HepG2 (cell line): ENCODE results near the gene AGK. TPM values are rescaled to one million over a fixed set of nuclear protein-coding genes. Genes with fewer than 3 reads are reported as not detected.

Experiments used
- ATAC-seq: fragments of 200-7000 bp; cut with Tn5 transposase; 3 replicates; pipeline ENCODE4 v1.9.1; 2020; ENCODE audit warnings: mild to moderate bottlenecking, moderate library complexity
- BruUV-seq: library from RNA; stranded (reverse); fragments of 400-500 nt; replicated peaks from 2 replicates; lab custom pipeline; 2021; lab: Mats Ljungman, UMichigan
- CTCF ChIA-PET: fragments of 300-600 bp; formaldehyde crosslinking; extraction: SDS; loops from one replicate; lab custom pipeline; 2021; ENCODE audit warnings: low total read pairs, inconsistent platforms, low intra/inter-chr PET ratio; lab: Yijun Ruan, JAX
- POLR2A ChIA-PET: fragments of 350-600 bp; sonication (Branson Sonifier 250); formaldehyde crosslinking; loops from one replicate; lab custom pipeline; 2020; ENCODE audit warnings: antibody characterized with exemption, inconsistent platforms; lab: Yijun Ruan, JAX
- DNase-seq: peaks from one replicate; pipeline ENCODE4 v3.0.0-alpha.2; 2015; ENCODE audit warnings: low spot score
- FAIRE-seq: peaks from 3 replicates; lab custom pipeline; 2011; peaks lifted over from hg19 to GRCh38; lab: Jason Lieb, UNC
- H2AFZ ChIP-seq: one replicate; pipeline ENCODE4 v1.6.1; 2011; ENCODE audit warnings: low read length, inconsistent platforms
- H3K27ac ChIP-seq: fragments of 300-600 bp; 3 replicates; pipeline ENCODE4 v1.8.0; 2011; ENCODE audit warnings: mixed run types, mild to moderate bottlenecking, mixed read lengths, low read length, inconsistent platforms; ENCODE audit not compliant: insufficient read depth; ENCODE audit errors: extremely low read length
- H3K27me3 ChIP-seq, 2 experiments: fragments of 200-600 bp in 1 of 2; 2 replicates in 1 of 2; 3 replicates in 1 of 2; pipeline versions ENCODE4 v1.6.0 to v1.8.0; 2011; ENCODE audit warnings: low read length in 2 of 2, mild to moderate bottlenecking in 2 of 2, moderate library complexity in 2 of 2, inconsistent platforms in 1 of 2; ENCODE audit not compliant: insufficient read depth in 2 of 2, control insufficient read depth in 1 of 2
- H3K36me3 ChIP-seq, 2 experiments: fragments of 200-600 bp in 1 of 2; replicated peaks in 1 of 2; 2 replicates in 1 of 2; 3 replicates in 1 of 2; pipeline versions ENCODE4 v1.5.1 to v1.8.0; 2011; ENCODE audit warnings: low read length in 2 of 2, inconsistent platforms in 1 of 2; ENCODE audit not compliant: insufficient read depth in 2 of 2, control insufficient read depth in 1 of 2
- H3K4me1 ChIP-seq: 2 replicates; pipeline ENCODE4 v1.5.1; 2012; ENCODE audit warnings: low read length, inconsistent platforms; ENCODE audit not compliant: insufficient read depth
- H3K4me2 ChIP-seq: 2 replicates; pipeline ENCODE4 v1.6.0; 2011; ENCODE audit warnings: low read depth, low read length, inconsistent platforms
- H3K4me3 ChIP-seq, 3 experiments: fragments of 200-600 bp in 1 of 3; sonication (generic), shearing (Covaris generic) in 1 of 3; replicated peaks in 1 of 3; 2 replicates each; pipeline ENCODE4 v1.5.1; 2011 to 2016; ENCODE audit warnings: low read length in 3 of 3, inconsistent platforms in 2 of 3, low read depth in 2 of 3, mild to moderate bottlenecking in 2 of 3, control low read depth in 1 of 3, mixed read lengths in 1 of 3; ENCODE audit not compliant: insufficient read depth in 1 of 3
- H3K79me2 ChIP-seq: one replicate; pipeline ENCODE4 v1.6.1; 2011; ENCODE audit warnings: low read length, inconsistent platforms; ENCODE audit not compliant: insufficient read depth
- H3K9ac ChIP-seq: 2 replicates; pipeline ENCODE4 v1.6.0; 2011; ENCODE audit warnings: mild to moderate bottlenecking, low read depth, low read length, inconsistent platforms; ENCODE audit not compliant: insufficient read depth
- H3K9me3 ChIP-seq: 2 replicates; pipeline ENCODE4 v1.5.1; 2012; ENCODE audit warnings: mild to moderate bottlenecking, low read length
- H4K20me1 ChIP-seq: 2 replicates; pipeline ENCODE4 v1.6.0; 2011; ENCODE audit warnings: inconsistent platforms, mild to moderate bottlenecking, low read length, moderate library complexity; ENCODE audit not compliant: insufficient read depth
- ATF7 ChIP-seq, 2 experiments: fragments of 450-650 bp in 1 of 2; sonication (generic) in 1 of 2; formaldehyde crosslinking in 1 of 2; IDR thresholded peaks; 2 replicates each; pipeline versions ENCODE4 v1.4.0 to v1.6.1; 2016 to 2020; ENCODE audit warnings: antibody characterized with exemption in 1 of 2, mild to moderate bottlenecking in 1 of 2, missing genetic modification reagents in 1 of 2
- CERS6 ChIP-seq: sonication (generic); formaldehyde crosslinking; IDR thresholded peaks from 2 replicates; pipeline ENCODE4 v1.5.0; 2020; ENCODE audit warnings: missing genetic modification reagents
- FOXK2 ChIP-seq: fragments of 450-650 bp; IDR thresholded peaks from 2 replicates; pipeline ENCODE4 v1.6.1; 2016
- MAFK ChIP-seq, 2 experiments: IDR thresholded peaks in 1 of 2; conservative IDR thresholded peaks in 1 of 2; 2 replicates each; pipeline ENCODE4 v1.6.1; 2011; ENCODE audit warnings: improper control_type of control experiment in 2 of 2, low read length in 2 of 2
- MTF1 ChIP-seq: sonication (generic); formaldehyde crosslinking; IDR thresholded peaks from 2 replicates; pipeline ENCODE4 v1.5.0; 2020; ENCODE audit warnings: missing genetic modification reagents
- ZNF761 ChIP-seq: sonication (generic); formaldehyde crosslinking; conservative IDR thresholded peaks from 2 replicates; pipeline ENCODE4 v1.4.0; 2020; ENCODE audit warnings: mild to moderate bottlenecking, missing genetic modification reagents
- WGBS: methylation state at CpG from one replicate; pipeline ENCODE4 v1.1.6; 2017; ENCODE audit warnings: low lambda C conversion rate; 5-methylcytosine and 5-hydroxymethylcytosine counted together
- in situ Hi-C: cut with HindIII; loops from 2 replicates; pipeline ENCODE4 v1.10.0; 2017; ENCODE audit warnings: low pct_unique_long_range_greater_than_20kb; ENCODE audit not compliant: extremely low pct_ligation_motif_present
- intact Hi-C: fragments of 100-400 bp; cut with micrococcal nuclease; formaldehyde crosslinking; loops from one replicate; pipeline ENCODE4 v1.10.0; 2022; ENCODE audit not compliant: unreplicated experiment
- polyA plus RNA-seq, 8 experiments: library from polyadenylated mRNA; depleted of rRNA in 3 of 8; stranded (reverse) in 7 of 8; unstranded in 1 of 8; fragments of >200 nt; fragmentation: Illumina TruSeq in 4 of 8; extraction: Trizol in 4 of 8; gene quantifications; 2 replicates each; pipeline versions ENCODE4 v1.2.1 to v1.2.3, GENCODE V29; 2011 to 2016; ENCODE audit warnings: low read depth in 4 of 8, missing spikeins in 1 of 8, mixed read lengths in 1 of 8; ENCODE audit not compliant: insufficient read depth in 1 of 8
- total RNA-seq, 5 experiments: library from RNA; depleted of rRNA; stranded (reverse); fragments of >200 nt; fragmentation: Illumina TruSeq; extraction: Trizol; gene quantifications; 2 replicates each; pipeline ENCODE4 v1.2.3, GENCODE V29; 2016; ENCODE audit warnings: low read depth in 1 of 5

Gene AGK
- total and polyA plus RNA-seq, 2 of the 13 experiments (the other 11 are each of a cell fraction or from before 2014, with no cell fraction given), result 23.7 to 30.1 TPM

DNA sequence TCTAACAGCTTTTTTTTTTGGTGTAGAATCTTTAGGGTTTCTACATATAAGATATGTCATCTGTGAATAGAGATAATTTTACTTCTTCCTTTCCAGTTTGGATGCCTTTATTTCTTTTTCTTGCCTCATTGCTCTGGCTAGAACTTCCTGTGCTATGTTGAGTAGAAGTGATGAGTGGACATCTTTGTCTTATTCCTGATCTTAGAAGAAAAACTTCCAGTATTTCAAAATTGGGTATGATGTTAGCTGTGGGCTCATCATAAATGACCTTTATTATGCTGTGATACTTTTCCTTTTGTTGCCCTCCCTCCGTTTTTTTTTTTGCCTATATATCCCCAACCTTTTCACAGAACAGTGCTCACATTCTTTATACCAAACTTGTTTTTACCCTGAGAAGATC is 8.8 kb downstream of the AGK start:
- 94% methylated on average over 1 of the region's 1 CpG for WGBS
- Histone ChIP-seq H3K27ac (no peak overlapping the region), H3K79me2 (no peaks in the 10 kb centered on the region), H3K4me3 (no peak overlapping the region), H3K36me3 (peaks cover 3 to 26% of the 10 kb centered on the region in 2 experiments; a peak in 4 of 5 replicates), H3K9me3 (no peaks in the 10 kb centered on the region), H3K4me2 (no peak overlapping the region), H3K4me1 (no peaks in the 10 kb centered on the region), H2AFZ (no peak overlapping the region), H3K9ac (no peak overlapping the region), H4K20me1 (no peaks in the 10 kb centered on the region), H3K27me3 (no peaks in the 10 kb centered on the region)
- BruUV-seq, result no TSS peak
- TF ChIP-seq MTF1 (no peak), MAFK (conservative IDR thresholded peaks at IDR 0.05 in 1 of 2, IDR thresholded peaks at IDR 0.05 in 1 of 2; ENCODE audit: low read length in 2 of 2) (0 out of 4 replicates have a peak, but pooled peaks of 1 of the 2 experiments have one; percentile 5)
- ChIA-PET POLR2A (no interaction called here), CTCF (no interaction called here)
- intact Hi-C loops (no loop called here), in situ Hi-C loops (no loop called here)
- no peak for DNase-seq
- FAIRE-seq, result no peak
- no peak for ATAC-seq

DNA sequence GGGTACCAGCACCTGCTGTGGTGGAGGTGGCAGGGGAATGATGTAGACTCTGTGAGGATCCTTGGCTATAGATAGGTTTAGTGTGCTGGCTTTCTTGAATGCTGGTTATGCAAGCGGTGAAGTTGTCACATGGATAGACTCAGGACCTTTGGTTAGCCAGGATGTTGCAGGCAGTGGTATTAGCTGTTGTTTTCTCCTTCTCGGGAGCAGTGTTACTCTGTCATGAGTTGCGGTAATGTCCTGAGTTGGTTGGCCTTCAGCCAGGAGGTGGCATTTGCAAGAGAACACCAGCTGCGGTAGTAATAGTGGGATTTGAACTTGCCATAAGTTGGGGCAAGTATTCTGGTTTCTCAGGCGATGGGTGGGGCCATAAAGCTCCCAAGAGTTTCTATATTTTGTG is 10.8 kb downstream of the AGK start:
- DNase-seq, result no peak
- Histone ChIP-seq H3K79me2 (no peaks in the 10 kb centered on the region), H3K4me3 (no peak overlapping the region), H4K20me1 (no peaks in the 10 kb centered on the region), H3K27me3 (no peaks in the 10 kb centered on the region), H3K9me3 (no peaks in the 10 kb centered on the region), H3K4me2 (no peak overlapping the region), H3K36me3 (peaks cover 4 to 16% of the 10 kb centered on the region in 2 experiments; a peak in 4 of 5 replicates), H3K4me1 (no peaks in the 10 kb centered on the region), H3K9ac (no peak overlapping the region), H3K27ac (no peak overlapping the region), H2AFZ (no peak overlapping the region)
- no peak for TF ChIP-seq ZNF761 (CRISPR knock-in tag)
- no peak for TF ChIP-seq ATF7 (IDR thresholded peaks at IDR 0.05)
- no peak for TF ChIP-seq ATF7 (CRISPR knock-in tag; IDR thresholded peaks at IDR 0.05)
- TF ChIP-seq CERS6 (CRISPR knock-in tag), result no peak
- TF ChIP-seq FOXK2, result no peak
- ATAC-seq, result no peak
- in situ Hi-C loops (no loop called here), intact Hi-C loops (no loop called here)
- no TSS peak for BruUV-seq
- ChIA-PET CTCF (no interaction called here), POLR2A (no interaction called here)
- 97% methylated on average over 5 of the region's 5 CpGs for WGBS
- FAIRE-seq, result no peak
